GM12892 (cell line): ENCODE results near the gene PAFAH2.

Experiments
- POLR2A ChIP-seq: IDR thresholded peaks from 2 replicates; pipeline ENCODE4 v1.6.1; 2011; ENCODE audit warnings: low read depth, low read length, control low read depth
- POLR2AphosphoS5 ChIP-seq: IDR thresholded peaks from 2 replicates; pipeline ENCODE4 v1.6.1; 2011; ENCODE audit warnings: low read depth, low read length, control low read depth

DNA sequence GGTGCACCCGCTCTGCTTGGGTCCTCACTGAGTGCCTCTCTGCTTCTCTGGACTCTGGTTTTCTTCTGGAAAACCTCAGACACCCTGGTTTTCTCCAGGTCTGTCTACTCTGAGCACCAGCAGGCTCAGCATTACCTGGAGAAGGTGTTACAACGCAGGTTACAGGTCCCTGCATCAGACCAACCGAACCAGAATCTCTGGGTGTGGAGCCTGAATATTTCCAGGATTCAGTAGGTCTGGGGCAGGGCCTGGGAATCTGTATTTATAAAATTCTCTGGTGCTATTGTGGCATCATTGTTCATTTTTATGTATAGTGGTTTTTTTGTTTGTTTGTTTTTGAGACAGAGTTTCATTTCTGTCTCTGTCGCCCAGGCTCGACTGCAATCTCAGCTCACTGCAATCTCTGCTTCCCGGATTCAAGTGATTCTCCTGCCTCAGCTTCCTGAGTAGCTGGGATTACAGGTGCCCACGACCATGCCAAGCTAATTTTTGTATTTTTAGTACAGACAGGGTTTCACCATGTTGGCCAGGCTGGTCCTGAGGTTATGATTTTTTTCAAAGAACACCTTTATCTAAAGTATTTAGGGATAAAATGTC lies 49.5 kb upstream of the PAFAH2 start:
- no peak for TF ChIP-seq POLR2AphosphoS5
- TF ChIP-seq POLR2A = no peak
